ENCODE data around the gene GBGT1. TPM values are rescaled to one million over a fixed set of nuclear protein-coding genes. Genes with fewer than 3 reads are reported as not detected.
"Not testable (repeated sequence)": the region's sequence is repeated elsewhere in the genome, so short reads cannot be mapped to it uniquely, and the experiment has no call there.

The GBGT1 gene
- total RNA-seq, result 6.3 TPM
- long read RNA-seq, partial matches to known transcripts, result 1 of 9 reads
- long read RNA-seq, other reads (novel, unspliced or antisense), result 5 of 9 reads

- peak within 1 kb of the TSS; percentile 79 for H3K27ac ChIP-seq (replicated peaks)
- H3K27me3 ChIP-seq (ENCODE audit: low read depth), result no peaks in the 10 kb centered on the region
- H3K36me3 ChIP-seq, result no peaks in the 10 kb centered on the region
- no peaks in the 10 kb centered on the region for H3K9me3 ChIP-seq (replicated peaks)
- H3K4me1 ChIP-seq, result peaks cover 41% of the 10 kb centered on the region
- no peak for TF ChIP-seq CTCF (IDR thresholded peaks at IDR 0.05; ENCODE audit: borderline replicate concordance)
- peak within 1 kb of the TSS; percentile 75 for H3K4me3 ChIP-seq
- intact Hi-C loops (cut with micrococcal nuclease), result no loop called here
- peak; percentile 84 for DNase-seq
Measured at GRCh38 chr9:133163504-133164172, at the start of gene GBGT1. TSS of gene GBGT1 (minus strand) at chr9:133163914. CDS start at chr9:133162412, 1,502 bp downstream.

GRCh38 chr9:133210609-133211008, 46.9 kb upstream of the GBGT1 start:
- DNase-seq, result no peak
- Histone ChIP-seq H3K27ac (replicated peaks) (no peak overlapping the region), H3K36me3 (no peaks in the 10 kb centered on the region), H3K4me1 (no peaks in the 10 kb centered on the region), H3K4me3 (no peak overlapping the region), H3K9me3 (replicated peaks) (peaks cover 21% of the 10 kb centered on the region), H3K27me3 (ENCODE audit: low read depth) (peaks cover 33% of the 10 kb centered on the region)
- intact Hi-C loops (cut with micrococcal nuclease), result no loop called here
- no peak for TF ChIP-seq CTCF (IDR thresholded peaks at IDR 0.05; ENCODE audit: borderline replicate concordance)

GRCh38 chr9:133210202-133210532, 46.5 kb upstream of the GBGT1 start:
- Histone ChIP-seq H3K27me3 (ENCODE audit: low read depth) (peaks cover 37% of the 10 kb centered on the region), H3K4me3 (no peak overlapping the region), H3K9me3 (replicated peaks) (peaks cover 17% of the 10 kb centered on the region), H3K4me1 (no peaks in the 10 kb centered on the region), H3K27ac (replicated peaks) (no peak overlapping the region), H3K36me3 (no peaks in the 10 kb centered on the region)
- DNase-seq, result no peak
- intact Hi-C loops (cut with micrococcal nuclease), result no loop called here
- no peak for TF ChIP-seq CTCF (IDR thresholded peaks at IDR 0.05; ENCODE audit: borderline replicate concordance)

- H3K36me3 ChIP-seq; DNase-seq; intact Hi-C loops (cut with micrococcal nuclease); H3K4me3 ChIP-seq; H3K4me1 ChIP-seq; H3K27ac ChIP-seq (replicated peaks): not testable (repeated sequence)
- H3K9me3 ChIP-seq (replicated peaks), result peaks cover 11% of the 10 kb centered on the region
- H3K27me3 ChIP-seq (ENCODE audit: low read depth), result peaks cover 43% of the 10 kb centered on the region
Measured at GRCh38 chr9:133209327-133210201, 45.9 kb upstream of the GBGT1 start.

- H3K36me3 ChIP-seq; DNase-seq; H3K27ac ChIP-seq (replicated peaks); intact Hi-C loops (cut with micrococcal nuclease); H3K4me3 ChIP-seq; H3K4me1 ChIP-seq: not testable (repeated sequence)
- Histone ChIP-seq H3K27me3 (ENCODE audit: low read depth) (peaks cover 50% of the 10 kb centered on the region), H3K9me3 (replicated peaks) (peaks cover 10% of the 10 kb centered on the region)
Measured at GRCh38 chr9:133208880-133209300, 45.2 kb upstream of the GBGT1 start, which contains the start of gene OBP2B. TSS of gene OBP2B (minus strand) at chr9:133209250. CDS start at chr9:133209199, 51 bp downstream.

GRCh38 chr9:133208171-133208879, 44.6 kb upstream of the GBGT1 start:
- Histone ChIP-seq H3K27me3 (ENCODE audit: low read depth) (peaks cover 56% of the 10 kb centered on the region), H3K9me3 (replicated peaks) (peaks cover 10% of the 10 kb centered on the region)
- H3K36me3 ChIP-seq; H3K4me1 ChIP-seq; H3K27ac ChIP-seq (replicated peaks); DNase-seq; intact Hi-C loops (cut with micrococcal nuclease); H3K4me3 ChIP-seq: not testable (repeated sequence)
